Stimulated activated CD4-positive, alpha-beta T cell treated with anti-CD3 and anti-CD28 coated beads, Interleukin-15, amount 100 ng/mL, for 1 hour (primary cell): Measurements from ENCODE around the gene ZG16B.

ENCODE experiments used
- DNase-seq, 2 donors: peaks; one replicate each; pipeline ENCODE4 v3.0.0-alpha.2; 2020; ENCODE audit warnings: low read depth in 1 of 2, low spot score in 1 of 2

The ZG16B gene

GRCh38 chr16:2822496-2822895 is 7.6 kb upstream of the ZG16B start:
- DNase-seq: no peak

- DNase-seq: no peak
These were observed 5.5 kb upstream of the ZG16B start for GRCh38 chr16:2824626-2825025.

GRCh38 chr16:2825049-2825742 is 4.9 kb upstream of the ZG16B start:
- DNase-seq: no peak

GRCh38 chr16:2825906-2826305 is 4.2 kb upstream of the ZG16B start:
- DNase-seq: no peak

- no peak for DNase-seq
These were observed 3.3 kb upstream of the ZG16B start for GRCh38 chr16:2826591-2827373.

GRCh38 chr16:2827374-2827791 is 2.7 kb upstream of the ZG16B start:
- DNase-seq: no peak

GRCh38 chr16:2827831-2828520 is 2.1 kb upstream of the ZG16B start:
- DNase-seq: no peak

- DNase-seq: no peak
These were observed 1.6 kb upstream of the ZG16B start for GRCh38 chr16:2828521-2828840.

- DNase-seq: no peak
These were observed 1.1 kb upstream of the ZG16B start for GRCh38 chr16:2828876-2829430.

GRCh38 chr16:2830355-2830695 is 222 bp downstream of the ZG16B start:
- DNase-seq: no peak

- DNase-seq: no peak
These were observed 1.1 kb downstream of the ZG16B start for GRCh38 chr16:2831203-2831602.

- DNase-seq: no peak
These were observed 3.7 kb downstream of the ZG16B start for GRCh38 chr16:2833776-2834175.

GRCh38 chr16:2834968-2835367 is 4.9 kb downstream of the ZG16B start:
- no peak for DNase-seq

GRCh38 chr16:2835638-2836493 is 5.8 kb downstream of the ZG16B start:
- DNase-seq: no peak

- DNase-seq: no peak
These were observed 6.8 kb downstream of the ZG16B start for GRCh38 chr16:2836646-2837508.

- peak in 1 of 2 donors; percentile 33 for DNase-seq
These were observed 8.8 kb downstream of the ZG16B start for GRCh38 chr16:2838928-2839327.

- no peak for DNase-seq
These were observed 9.7 kb downstream of the ZG16B start for GRCh38 chr16:2839650-2840450.

GRCh38 chr16:2840914-2841313 is 10.8 kb downstream of the ZG16B start:
- DNase-seq: no peak

- DNase-seq: no peak
These were observed 11.7 kb downstream of the ZG16B start for GRCh38 chr16:2841606-2842339.
